CD4-positive, alpha-beta T cell (primary cell): ENCODE measurements around the gene NOC4L. TPM values are rescaled to one million over a fixed set of nuclear protein-coding genes. Genes with fewer than 3 reads are reported as not detected.

Source experiments
- ATAC-seq: fragments of 200-7000 bp; cut with Tn5 transposase; one replicate; pipeline ENCODE4 v1.10.0; 2022; ENCODE audit warnings: mild to moderate bottlenecking; ENCODE audit not compliant: poor library complexity
- CTCF ChIA-PET: fragments of 350-600 bp; sonication (Branson Sonifier 250); formaldehyde crosslinking; loops from one replicate; lab custom pipeline; 2021; ENCODE audit warnings: antibody characterized with exemption, inconsistent platforms; lab: Charles Lee
- POLR2A ChIA-PET: fragments of 350-600 bp; sonication (Branson Sonifier 250); formaldehyde crosslinking; loops from one replicate; lab custom pipeline; 2021; ENCODE audit warnings: antibody characterized with exemption, inconsistent platforms; lab: Charles Lee
- DNase-seq, 14 experiments: peaks; one replicate each; pipeline ENCODE4 v3.0.0-alpha.2; 2013 to 2020; ENCODE audit warnings: mixed read lengths in 2 of 14
- H3K27ac ChIP-seq, 2 donors: one replicate each; pipeline versions ENCODE4 v1.5.1 to v1.7.0; 2013; ENCODE audit warnings: low read length in 2 of 2, low read depth in 1 of 2, mild to moderate bottlenecking in 1 of 2
- H3K27me3 ChIP-seq, 2 experiments: 1 replicate in 1 of 2; 2 replicates in 1 of 2; pipeline versions ENCODE4 v1.6.1 to v1.7.0; 2013; ENCODE audit warnings: low read length in 2 of 2, control low read depth in 1 of 2, mild to moderate bottlenecking in 1 of 2, moderate library complexity in 1 of 2; ENCODE audit not compliant: insufficient read depth in 2 of 2, control insufficient read depth in 1 of 2
- H3K36me3 ChIP-seq: one replicate; pipeline ENCODE4 v1.6.1; 2013; ENCODE audit warnings: low read length, control low read depth; ENCODE audit not compliant: insufficient read depth
- H3K4me1 ChIP-seq: one replicate; pipeline ENCODE4 v1.6.1; 2013; ENCODE audit warnings: low read length, control low read depth; ENCODE audit not compliant: insufficient read depth
- H3K4me3 ChIP-seq: one replicate; pipeline ENCODE4 v1.5.1; 2013; ENCODE audit warnings: mild to moderate bottlenecking, low read length, moderate library complexity
- H3K9me3 ChIP-seq, 2 experiments: 1 replicate in 1 of 2; 2 replicates in 1 of 2; pipeline versions ENCODE4 v1.6.1 to v1.7.0; 2013; ENCODE audit warnings: low read length in 2 of 2, mild to moderate bottlenecking in 2 of 2, control low read depth in 1 of 2, moderate library complexity in 1 of 2; ENCODE audit not compliant: control insufficient read depth in 1 of 2, insufficient read depth in 1 of 2
- H3K27ac Mint-ChIP-seq: one replicate; pipeline ENCODE4 v1.8.0; 2020; ENCODE audit warnings: mixed read lengths
- H3K27me3 Mint-ChIP-seq: one replicate; pipeline ENCODE4 v1.8.0; 2021; ENCODE audit warnings: mixed read lengths
- H3K36me3 Mint-ChIP-seq: one replicate; pipeline ENCODE4 v1.8.0; 2021; ENCODE audit warnings: low read depth, mixed read lengths
- H3K4me1 Mint-ChIP-seq: one replicate; pipeline ENCODE4 v1.8.0; 2021; ENCODE audit warnings: low read depth, mixed read lengths
- H3K4me3 Mint-ChIP-seq: one replicate; pipeline ENCODE4 v1.8.0; 2020; ENCODE audit warnings: mild to moderate bottlenecking, mixed read lengths
- H3K9me3 Mint-ChIP-seq: one replicate; pipeline ENCODE4 v1.8.0; 2020; ENCODE audit warnings: mixed read lengths
- CTCF ChIP-seq: fragments of 200-600 bp; IDR thresholded peaks from one replicate; pipeline ENCODE4 v1.8.0; 2022; ENCODE audit warnings: antibody characterized with exemption, mild to moderate bottlenecking
- intact Hi-C, 2 experiments: fragments of 100-400 bp; cut with DNase I in 1 of 2; cut with micrococcal nuclease in 1 of 2; formaldehyde crosslinking; loops; one replicate each; pipeline versions ENCODE4 v1.15.1 to v1.9.0; 2023 to 2025; cut with DNase I, micrococcal nuclease
- total RNA-seq, 174 experiments: library from RNA in 2 of 174; stranded (reverse) in 2 of 174; gene quantifications; one replicate each; pipeline ENCODE4 v1.2.3 and lab custom pipeline; 2021 to 2026

Gene NOC4L
- total RNA-seq, 2 experiments from 2014 or later, result 21.8 to 22.3 TPM

- no peak for TF ChIP-seq CTCF
- H3K27me3 ChIP-seq, result peaks cover 3 to 5% of the 10 kb centered on the region in 2 experiments
- no peak overlapping the region for H3K27ac ChIP-seq
- ChIA-PET POLR2A (interaction anchor here (1.0 to 1.4 kb wide), 3 partner anchors 10 to 15 kb away, joined by 3 to 10 read pairs (median 4); no protein-coding TSS in a partner anchor), CTCF (interaction anchor here (0.9 kb wide), 1 partner anchor 20 kb away, joined by 6 read pairs; no protein-coding TSS in a partner anchor)
- ATAC-seq (no peak), DNase-seq (no peak)
- Mint-ChIP-seq H3K27me3 (peaks cover 12% of the 10 kb centered on the region), H3K36me3 (no peaks in the 10 kb centered on the region), H3K4me1 (peaks cover 26% of the 10 kb centered on the region), H3K9me3 (no peaks in the 10 kb centered on the region), H3K4me3 (peak overlapping the region; percentile 30), H3K27ac (peak overlapping the region; percentile 53)
- no peak overlapping the region for H3K4me3 ChIP-seq
- H3K36me3 ChIP-seq, result no peaks in the 10 kb centered on the region
- peaks cover 45% of the 10 kb centered on the region for H3K4me1 ChIP-seq
- intact Hi-C loops, result no loop called here
- peaks cover 0 to 12% of the 10 kb centered on the region in 2 experiments for H3K9me3 ChIP-seq
Measured at GRCh38 chr12:132174015-132174838, 30.0 kb downstream of the NOC4L start.

DNA sequence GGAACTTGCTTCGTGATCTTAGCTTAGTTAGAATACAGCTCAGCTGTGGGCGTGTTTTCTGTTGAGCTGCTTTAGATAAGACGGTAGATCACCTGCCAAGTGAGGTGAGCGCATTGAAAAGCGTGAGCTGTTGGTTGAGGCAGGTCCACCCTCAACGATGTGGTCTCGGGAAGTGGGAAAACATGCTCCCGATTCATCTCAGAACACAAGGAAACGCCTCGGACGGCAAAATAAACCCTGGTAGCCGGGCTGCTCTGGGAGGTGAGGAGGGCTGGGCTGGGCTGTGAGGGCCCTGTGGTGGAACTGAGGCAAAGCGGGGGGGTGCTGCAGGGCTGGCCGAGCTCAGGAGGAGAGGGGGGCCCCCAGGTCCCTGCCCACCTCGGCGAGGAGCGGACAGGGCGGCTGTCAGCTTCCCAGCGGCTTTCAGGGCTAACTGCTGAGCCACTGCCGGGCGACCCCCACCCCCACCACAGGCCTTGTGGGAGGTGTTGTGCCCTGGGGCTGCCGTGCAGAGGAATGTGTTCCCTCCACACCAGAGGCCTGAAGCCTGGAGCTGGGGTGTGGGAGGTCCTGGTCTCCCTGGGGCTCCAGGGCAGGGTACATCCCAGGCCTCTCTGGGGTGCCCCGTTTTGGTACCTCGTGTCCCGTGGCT, 30.7 kb downstream of the NOC4L start:
- Mint-ChIP-seq H3K27me3 (peaks cover 12% of the 10 kb centered on the region), H3K4me3 (peak overlapping the region; percentile 30), H3K27ac (peak overlapping the region; percentile 53), H3K9me3 (no peaks in the 10 kb centered on the region), H3K36me3 (no peaks in the 10 kb centered on the region), H3K4me1 (peaks cover 33% of the 10 kb centered on the region)
- intact Hi-C loops, result no loop called here
- H3K4me1 ChIP-seq, result peaks cover 51% of the 10 kb centered on the region
- H3K27ac ChIP-seq, result no peak overlapping the region
- ChIA-PET POLR2A (interaction anchor here (1.0 to 1.4 kb wide), 3 partner anchors 9 to 15 kb away, joined by 3 to 10 read pairs (median 4); no protein-coding TSS in a partner anchor), CTCF (interaction anchor here (0.9 kb wide), 1 partner anchor 21 kb away, joined by 6 read pairs; no protein-coding TSS in a partner anchor)
- H3K4me3 ChIP-seq, result no peak overlapping the region
- ATAC-seq, result no peak
- no peak for DNase-seq
- no peak for TF ChIP-seq CTCF
- H3K27me3 ChIP-seq, result peaks cover 3 to 5% of the 10 kb centered on the region in 2 experiments
- H3K9me3 ChIP-seq, result peaks cover 0 to 12% of the 10 kb centered on the region in 2 experiments
- H3K36me3 ChIP-seq, result no peaks in the 10 kb centered on the region

- ATAC-seq (no peak), DNase-seq (no peak)
- POLR2A ChIA-PET, result interaction anchor here (1.4 kb wide), 1 partner anchor 10 kb away, joined by 10 read pairs; no protein-coding TSS in a partner anchor
Measured at GRCh38 chr12:132175496-132176384, 31.5 kb downstream of the NOC4L start.

More at GRCh38 chr12:132175496-132176384, 31.5 kb downstream of the NOC4L start:
- H3K9me3 Mint-ChIP-seq, result no peaks in the 10 kb centered on the region
- intact Hi-C loops, result no loop called here
- H3K9me3 ChIP-seq, result peaks cover 0 to 12% of the 10 kb centered on the region in 2 experiments
- H3K4me3 ChIP-seq, result no peak overlapping the region
- H3K27ac Mint-ChIP-seq, result no peak overlapping the region
- H3K27me3 ChIP-seq, result peaks cover 0 to 3% of the 10 kb centered on the region in 2 experiments
- no peaks in the 10 kb centered on the region for H3K36me3 Mint-ChIP-seq
- H3K27me3 Mint-ChIP-seq, result peaks cover 12% of the 10 kb centered on the region
- CTCF ChIA-PET, result no interaction called here
- H3K4me1 Mint-ChIP-seq, result peaks cover 36% of the 10 kb centered on the region
- H3K4me1 ChIP-seq, result peaks cover 55% of the 10 kb centered on the region
- no peaks in the 10 kb centered on the region for H3K36me3 ChIP-seq
- H3K4me3 Mint-ChIP-seq, result no peak overlapping the region
- no peak for TF ChIP-seq CTCF
- no peak overlapping the region for H3K27ac ChIP-seq
